NCI-H446 (cell line): ENCODE results near the gene ATAT1.

Source experiments
- DNase-seq, 2 experiments: peaks; one replicate each; lab custom pipeline; 2025; lab: John Stamatoyannopoulos, UW

The ATAT1 gene

GRCh38 chr6:30613251-30614043 is 13.2 kb upstream of the ATAT1 start:
- no peak for DNase-seq

GRCh38 chr6:30614044-30614842 is 12.4 kb upstream of the ATAT1 start:
- no peak for DNase-seq

GRCh38 chr6:30614843-30615218 is 11.8 kb upstream of the ATAT1 start:
- DNase-seq, result peak; percentile 94 to 97

GRCh38 chr6:30615219-30615957 is 11.3 kb upstream of the ATAT1 start:
- DNase-seq, result peak; percentile 83 to 91

- DNase-seq, result peak; percentile 64 to 74
Measured at GRCh38 chr6:30615958-30616810, 10.5 kb upstream of the ATAT1 start.

- peak; percentile 99 to 100 for DNase-seq
Measured at GRCh38 chr6:30616811-30617564, 9.7 kb upstream of the ATAT1 start, which contains the start of gene PPP1R10. PPP1R10 (minus strand) TSS chr6:30617243; CDS start chr6:30609944, 7,299 bp downstream.

GRCh38 chr6:30617565-30618269 is 9.0 kb upstream of the ATAT1 start, which contains the start of gene MRPS18B:
MRPS18B (plus strand) TSS chr6:30617840; CDS start chr6:30617866, 26 bp downstream.
- DNase-seq, result peak; percentile 96 to 99

GRCh38 chr6:30618270-30618797 is 8.3 kb upstream of the ATAT1 start:
- no peak for DNase-seq

GRCh38 chr6:30619561-30619960 is 7.1 kb upstream of the ATAT1 start:
- no peak for DNase-seq

- DNase-seq, result no peak
Measured at GRCh38 chr6:30625511-30625910, 1.2 kb upstream of the ATAT1 start.

GRCh38 chr6:30635834-30636233 is 9.2 kb downstream of the ATAT1 start:
- DNase-seq, result no peak

- no peak for DNase-seq
Measured at GRCh38 chr6:30640481-30640880, 13.8 kb downstream of the ATAT1 start.

- no peak for DNase-seq
Measured at GRCh38 chr6:30641048-30641447, 14.4 kb downstream of the ATAT1 start.

GRCh38 chr6:30643656-30644055 is 17.0 kb downstream of the ATAT1 start:
- no peak for DNase-seq

- no peak for DNase-seq
Measured at GRCh38 chr6:30644769-30645168, 18.1 kb downstream of the ATAT1 start.

- no peak for DNase-seq
Measured at GRCh38 chr6:30645989-30646388, 19.3 kb downstream of the ATAT1 start.

GRCh38 chr6:30646450-30647241 is 20.0 kb downstream of the ATAT1 start, which contains the start of gene C6orf136:
C6orf136 (plus strand) TSS chr6:30647133; CDS start chr6:30647232, 99 bp downstream.
- DNase-seq, result peak; percentile 85 to 95

GRCh38 chr6:30647242-30648116 is 20.8 kb downstream of the ATAT1 start:
- DNase-seq, result peak; percentile 68 to 83
